EL (cell line): ENCODE measurements around the gene TINCR.
"Not testable (repeated sequence)": the region's sequence is repeated elsewhere in the genome, so short reads cannot be mapped to it uniquely, and the experiment has no call there.

Source experiments
- DNase-seq: peaks from one replicate; pipeline ENCODE4 v3.0.0-alpha.2; 2016

Gene TINCR

GRCh38 chr19:5567360-5567969, at the start of gene TINCR:
Gene TINCR (minus strand): TSS chr19:5567953.
- DNase-seq = no peak

- DNase-seq = no peak
Measured at GRCh38 chr19:5617080-5617479, 49.3 kb upstream of the TINCR start.

DNA sequence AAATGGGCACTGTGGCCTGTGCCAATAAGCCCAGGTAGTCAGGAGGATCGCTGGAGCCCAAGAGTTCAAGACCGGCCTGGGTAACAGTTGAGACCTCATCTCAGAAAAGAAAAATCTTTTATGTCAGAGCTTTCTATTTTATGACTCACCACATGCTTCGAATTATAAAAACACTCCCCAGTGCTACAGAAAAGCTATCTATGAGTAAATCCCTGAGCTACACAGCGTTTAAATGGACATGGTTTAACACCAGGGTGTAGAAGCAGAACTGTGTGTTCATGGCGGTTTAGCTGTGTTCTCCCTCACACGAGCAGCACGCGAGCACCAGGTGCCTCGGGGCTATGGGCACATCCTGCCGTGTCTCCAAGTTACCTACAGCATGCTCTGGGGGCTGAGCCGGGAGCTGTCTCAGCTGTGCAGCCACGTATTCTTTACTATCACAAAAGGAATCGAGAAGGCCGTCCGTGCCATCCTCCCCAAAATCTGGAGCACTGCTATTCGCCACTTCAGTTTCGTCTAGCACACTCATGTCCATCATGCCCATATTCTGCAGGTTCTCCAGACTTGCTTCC, 48.1 kb upstream of the TINCR start:
- peak; percentile 49 for DNase-seq

GRCh38 chr19:5612891-5613865, 45.4 kb upstream of the TINCR start:
- no peak for DNase-seq

DNA sequence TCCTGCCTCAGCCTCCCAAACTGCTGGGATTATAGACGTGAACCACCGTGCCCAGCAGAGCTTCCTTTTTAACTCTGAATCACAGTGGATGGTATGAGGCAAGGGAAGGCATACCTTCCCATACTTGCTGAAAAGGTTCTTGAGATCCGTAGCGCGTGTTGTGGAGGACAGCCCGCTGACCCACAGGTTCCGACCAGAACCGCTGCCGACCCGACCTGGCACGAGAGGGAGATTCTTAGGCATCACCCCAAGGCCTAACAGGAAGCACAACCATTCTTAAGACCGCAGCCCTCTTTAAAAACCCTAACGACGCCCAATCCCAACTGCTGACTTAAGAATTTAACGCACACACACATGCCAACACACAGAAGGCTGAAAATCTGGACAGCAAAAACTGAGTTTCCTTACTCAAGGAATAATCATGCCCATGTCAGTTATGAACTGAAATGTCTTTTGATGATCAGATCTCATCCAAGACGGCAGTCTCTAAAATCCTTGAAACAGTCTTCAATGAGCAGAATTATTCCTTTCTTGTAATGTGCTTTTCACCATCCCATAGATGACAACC, 42.2 kb upstream of the TINCR start:
- DNase-seq = no peak

DNA sequence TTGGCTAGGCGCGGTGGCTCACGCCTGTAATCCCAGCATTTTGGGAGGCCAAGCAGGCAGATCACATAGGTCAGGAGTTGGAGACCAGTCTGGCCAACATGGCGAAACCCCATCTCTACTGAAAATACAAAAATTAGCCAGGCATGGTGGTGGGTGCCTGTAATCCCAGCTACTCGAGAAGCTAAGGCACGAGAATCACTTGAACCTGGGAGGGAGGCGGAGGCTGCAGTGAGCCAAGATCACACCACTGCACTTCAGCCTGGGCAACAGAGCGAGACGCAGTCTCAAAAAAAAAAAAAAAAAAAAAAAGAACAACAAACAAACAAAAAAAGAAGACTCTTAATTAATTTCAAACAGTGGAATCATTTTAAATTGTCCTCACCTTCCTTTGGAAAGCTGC, 41.0 kb upstream of the TINCR start:
- DNase-seq = not testable (repeated sequence)

DNA sequence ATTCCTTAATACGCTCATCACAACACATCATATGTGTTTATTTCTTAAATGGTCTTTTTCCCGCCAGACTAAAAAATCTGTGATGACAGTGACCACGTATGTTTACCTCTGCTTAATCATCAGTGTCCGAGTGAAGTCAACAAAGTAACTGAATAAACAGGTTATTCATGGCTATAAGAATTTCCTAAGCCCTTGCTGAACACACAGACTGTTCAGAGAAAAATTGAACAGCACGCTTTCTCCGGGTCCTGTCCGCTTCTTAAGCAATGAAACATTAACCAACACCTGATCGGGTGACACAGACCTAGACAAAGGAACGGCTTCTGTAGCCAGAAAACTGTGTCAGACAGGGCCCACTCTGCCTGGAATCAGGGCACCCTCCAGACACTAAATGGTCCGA, 40.5 kb upstream of the TINCR start:
- no peak for DNase-seq

GRCh38 chr19:5607318-5608275, 39.8 kb upstream of the TINCR start:
- no peak for DNase-seq

GRCh38 chr19:5605362-5605761, 37.6 kb upstream of the TINCR start:
- DNase-seq = no peak

DNA sequence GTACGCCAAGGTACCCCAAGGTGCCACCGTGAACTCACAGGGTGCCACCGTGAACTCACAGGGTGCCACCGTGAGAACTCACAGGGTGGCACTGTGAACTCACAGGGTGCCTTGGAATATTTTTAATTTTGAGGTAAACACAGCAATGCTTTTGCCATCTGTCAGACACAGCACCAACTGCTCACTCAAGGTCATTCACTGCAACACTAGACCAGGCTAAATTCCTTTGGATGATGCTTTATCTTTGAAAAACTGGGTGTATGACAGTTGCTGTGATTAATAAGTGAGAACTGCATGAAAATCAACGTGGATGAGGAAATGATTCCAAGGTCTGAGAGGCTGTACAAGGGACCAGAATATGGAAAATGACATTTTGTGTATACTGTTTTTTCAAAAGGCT, 35.9 kb upstream of the TINCR start:
- no peak for DNase-seq

GRCh38 chr19:5600797-5601196, 33.0 kb upstream of the TINCR start:
- DNase-seq = no peak

DNA sequence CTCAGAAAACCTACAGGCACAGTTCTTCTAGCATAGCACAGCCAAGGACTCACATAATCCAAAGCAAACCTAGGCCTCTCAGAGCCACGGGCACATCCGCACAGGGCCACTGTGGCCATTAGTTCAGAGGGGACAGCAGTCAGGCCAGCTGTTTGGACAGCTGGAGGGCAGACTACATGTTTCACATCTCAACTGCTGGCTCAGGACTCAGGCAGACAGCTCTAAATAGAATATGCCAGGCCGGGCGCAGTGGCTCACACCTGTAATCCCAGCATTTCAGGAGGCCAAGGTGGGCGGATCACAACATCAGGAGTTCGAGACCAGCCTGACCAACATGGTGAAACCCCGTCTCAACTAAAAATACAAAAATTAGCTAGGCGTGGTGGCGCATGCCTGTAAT, 28.0 kb upstream of the TINCR start:
- no peak for DNase-seq

DNA sequence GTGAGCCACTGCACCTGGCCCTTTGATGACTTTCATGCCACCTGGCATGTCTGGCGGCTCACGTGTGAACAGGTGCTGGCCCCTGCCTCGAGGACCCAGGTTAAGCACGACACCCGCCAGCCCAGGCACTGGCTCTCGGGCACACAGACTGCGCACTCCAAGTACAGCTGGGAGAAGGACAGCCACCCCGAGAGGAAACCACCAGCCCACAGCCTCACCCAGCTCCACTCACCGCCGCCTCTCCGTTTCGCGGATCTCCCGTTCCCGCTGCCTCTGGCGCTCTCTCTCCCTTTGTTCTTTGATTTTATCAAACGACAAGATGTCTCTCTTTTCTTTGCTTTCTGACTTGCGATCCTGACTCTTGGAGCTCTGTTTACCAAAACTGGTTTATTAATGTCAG, 27.4 kb upstream of the TINCR start:
- no peak for DNase-seq

GRCh38 chr19:5594521-5594950, 26.8 kb upstream of the TINCR start:
- DNase-seq = no peak

GRCh38 chr19:5593343-5594255, 25.8 kb upstream of the TINCR start:
- no peak for DNase-seq

DNA sequence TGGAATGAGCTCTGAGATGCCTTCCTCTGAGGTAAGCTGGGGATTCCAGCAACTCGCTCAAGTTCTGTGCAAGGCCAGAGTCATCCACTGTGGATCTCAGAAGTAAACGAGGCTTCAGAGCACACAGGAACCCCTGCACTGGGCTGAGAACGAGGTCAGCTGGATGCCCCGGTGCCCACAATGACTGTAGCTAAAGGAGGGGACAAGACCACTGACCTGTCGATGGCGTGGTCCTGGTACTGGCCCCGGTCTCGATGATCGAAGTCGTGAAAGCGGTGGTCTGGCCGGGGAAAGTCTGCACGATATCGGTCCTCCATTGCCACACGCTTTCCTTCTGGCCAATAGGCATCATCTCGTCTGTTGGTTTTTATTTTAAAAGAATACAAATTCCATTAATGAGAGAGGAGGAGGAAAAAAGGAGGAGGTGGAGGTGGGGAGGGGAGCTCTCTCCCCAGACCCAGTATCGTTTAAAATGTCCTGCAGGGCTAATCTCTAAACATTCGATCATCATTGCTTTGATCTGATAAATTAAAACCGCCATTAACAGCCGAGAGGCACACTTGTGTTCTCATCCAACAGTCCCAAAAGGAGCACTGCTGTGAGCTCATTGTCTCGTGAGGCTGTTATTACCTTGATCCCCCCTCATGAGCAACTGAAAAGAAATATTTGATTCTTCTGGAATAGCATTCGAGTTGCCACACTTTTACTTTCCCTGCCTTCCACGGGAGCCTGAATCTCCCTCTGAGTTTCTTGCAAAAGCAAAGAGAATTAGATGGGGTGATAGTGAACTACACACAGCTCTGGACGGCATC, 25.0 kb upstream of the TINCR start:
- DNase-seq = no peak

DNA sequence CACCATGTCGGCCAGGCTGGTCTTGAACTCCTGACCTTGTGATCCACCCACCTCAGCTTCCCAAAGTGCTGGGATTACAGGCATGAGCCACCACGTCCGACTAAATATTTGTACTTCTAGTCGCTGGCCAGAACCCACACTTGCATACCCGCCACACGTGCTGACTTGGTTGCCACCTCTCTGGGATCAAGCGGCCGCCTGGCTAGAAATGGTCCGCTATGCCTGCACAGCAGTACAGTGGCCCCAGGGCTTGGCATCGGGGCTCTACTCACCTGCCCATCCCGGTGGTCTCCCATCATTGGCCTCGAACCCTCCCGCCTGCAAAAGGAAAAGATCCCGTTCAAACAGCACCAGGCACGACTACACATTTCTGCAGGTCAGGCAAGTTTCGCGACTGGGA, 23.7 kb upstream of the TINCR start:
- DNase-seq = no peak

- DNase-seq = no peak
Measured at GRCh38 chr19:5590865-5591154, 23.1 kb upstream of the TINCR start.

GRCh38 chr19:5590151-5590864, 22.6 kb upstream of the TINCR start:
- no peak for DNase-seq
